ENCODE data around the gene ZWILCH.

Gene ZWILCH

DNA sequence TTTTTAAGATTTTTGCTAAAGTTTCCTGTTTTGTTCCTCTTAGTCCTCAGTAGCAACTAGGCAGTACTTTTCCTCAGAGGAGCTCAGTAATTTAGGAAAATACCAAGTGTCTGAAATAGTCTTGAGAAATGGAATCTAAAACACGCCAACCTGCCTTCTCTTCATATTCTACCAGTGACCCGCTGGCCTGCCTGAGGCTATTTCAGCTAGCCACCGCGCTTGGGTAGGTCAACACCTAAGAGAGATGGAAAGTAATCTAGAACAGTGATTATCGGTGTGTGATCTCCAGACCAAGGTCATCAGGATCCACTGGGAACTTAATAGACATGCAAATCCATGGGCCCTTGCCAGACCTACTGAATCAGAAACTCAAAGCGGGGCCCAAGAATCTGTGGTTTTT lies 53.1 kb downstream of the ZWILCH start:
- DNase-seq, result no peak

DNA sequence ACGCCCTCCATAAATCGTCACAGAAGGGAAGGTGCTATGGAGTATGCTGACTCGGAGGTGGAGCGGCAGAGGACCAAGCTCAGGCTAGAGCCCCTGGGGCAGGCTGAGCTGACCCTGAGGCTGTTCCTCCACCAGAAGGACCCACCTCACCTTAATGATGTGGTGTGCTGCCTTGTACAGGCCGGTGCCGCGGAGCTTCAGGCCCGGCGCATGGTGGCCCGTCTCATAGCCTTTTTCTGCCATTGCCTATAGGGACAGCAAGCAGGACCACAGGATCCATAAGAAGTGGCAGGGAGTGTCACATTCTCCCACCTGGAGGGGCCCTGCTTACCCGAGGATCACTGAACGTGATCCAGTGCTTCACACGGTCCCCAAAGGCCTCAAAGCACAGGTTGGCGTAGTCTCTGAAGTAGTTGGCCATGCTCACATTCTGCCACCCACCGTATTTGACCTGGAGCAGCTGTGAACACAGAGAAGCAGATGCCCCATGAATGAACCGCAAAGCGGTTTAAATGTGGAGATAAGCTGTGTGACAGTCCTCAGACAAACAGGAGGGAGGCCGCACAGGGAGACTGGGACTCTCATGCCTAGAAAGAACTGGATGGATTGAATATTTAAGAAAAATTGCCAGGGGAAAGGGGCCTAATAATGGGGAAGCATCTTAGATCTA lies 55.9 kb downstream of the ZWILCH start:
- no peak for DNase-seq

DNA sequence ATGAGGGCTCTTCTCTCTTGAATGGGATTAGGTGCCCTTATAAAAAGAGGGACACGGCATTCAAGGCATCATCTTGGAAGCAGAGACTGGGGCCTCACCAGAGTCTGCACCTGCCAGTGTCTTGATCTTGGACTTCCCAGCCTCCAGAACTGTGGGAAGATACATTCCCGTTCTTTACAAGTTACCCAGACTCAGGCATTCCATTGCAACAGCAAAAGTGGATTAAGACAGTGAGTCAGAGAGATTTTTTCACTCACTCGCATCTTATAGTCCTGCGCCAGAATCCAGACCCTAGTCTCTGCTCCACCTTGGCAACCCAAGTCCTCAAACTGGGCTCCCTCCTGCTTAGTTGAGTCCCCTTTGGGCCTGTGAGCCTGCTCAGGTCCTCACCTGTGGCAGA lies 58.0 kb downstream of the ZWILCH start:
- DNase-seq, result no peak

DNA sequence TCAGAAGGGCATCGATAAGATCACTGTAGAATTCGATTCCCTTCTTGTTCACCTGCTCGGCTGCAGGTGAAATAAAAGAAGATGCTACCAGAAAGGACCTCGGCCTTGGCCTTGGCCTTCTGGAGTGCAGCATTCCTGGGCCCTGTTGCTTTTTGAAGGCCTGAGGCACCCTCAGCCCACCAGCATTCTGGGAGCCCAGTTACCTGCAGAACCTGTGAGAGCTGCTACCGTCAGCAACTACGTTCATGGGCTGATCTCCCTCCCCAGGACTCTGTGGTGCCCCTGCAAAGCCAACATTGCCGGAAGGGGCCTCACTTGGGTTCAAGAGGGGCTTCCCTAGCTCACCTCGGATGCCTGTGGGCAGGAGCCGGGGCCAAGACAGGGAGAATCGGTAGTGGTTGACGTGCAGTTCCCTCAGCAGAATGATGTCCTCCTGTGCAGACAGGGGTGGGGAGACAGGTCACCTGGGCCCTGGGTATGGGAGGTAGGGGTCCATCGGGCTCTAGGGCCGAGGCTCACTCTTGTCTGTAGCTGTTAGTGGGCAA lies 58.5 kb downstream of the ZWILCH start:
- DNase-seq, result no peak

DNA sequence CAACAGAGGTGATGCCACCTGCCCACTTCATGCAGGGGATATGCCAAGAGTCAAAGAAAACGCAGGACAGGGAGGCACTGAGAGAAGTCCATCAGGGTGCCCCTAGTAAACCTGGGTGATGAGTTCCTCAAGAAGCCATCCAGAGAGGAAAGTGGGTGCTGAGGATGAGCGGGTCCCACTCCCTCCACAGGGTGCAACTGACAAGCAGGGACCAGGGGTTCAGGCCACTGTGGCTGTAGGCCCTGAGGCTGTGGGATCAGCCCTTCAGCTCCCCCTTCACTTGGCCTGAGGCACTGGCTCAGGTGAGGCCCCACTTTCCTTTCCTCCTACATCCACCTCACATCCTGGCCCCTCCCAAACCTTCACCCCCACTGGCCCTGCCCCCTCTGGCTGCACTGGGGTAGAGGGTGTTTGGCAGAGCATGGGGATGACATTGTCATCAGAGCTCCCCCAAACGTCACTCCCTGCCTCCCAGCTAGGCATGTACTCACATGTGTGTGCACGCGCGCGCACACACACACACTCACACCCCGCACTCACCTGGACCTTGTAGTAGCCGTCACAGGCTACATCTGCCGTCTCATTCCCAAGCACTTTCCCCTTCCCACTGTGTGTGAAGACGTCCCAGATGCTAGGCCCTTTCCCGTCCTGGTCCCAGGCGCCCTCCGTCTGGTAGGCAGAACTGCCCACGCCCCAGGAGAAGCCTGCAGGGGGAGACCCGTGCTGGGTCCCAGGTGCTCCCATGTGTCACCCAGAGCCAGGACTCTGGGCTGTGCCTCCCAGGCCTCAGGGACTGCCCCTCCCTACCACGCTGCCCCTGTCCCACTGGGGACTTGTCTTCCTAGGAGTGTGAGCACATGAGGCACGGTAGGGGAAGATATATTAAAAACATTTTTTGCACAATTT lies 59.3 kb downstream of the ZWILCH start:
- DNase-seq, result no peak

DNA sequence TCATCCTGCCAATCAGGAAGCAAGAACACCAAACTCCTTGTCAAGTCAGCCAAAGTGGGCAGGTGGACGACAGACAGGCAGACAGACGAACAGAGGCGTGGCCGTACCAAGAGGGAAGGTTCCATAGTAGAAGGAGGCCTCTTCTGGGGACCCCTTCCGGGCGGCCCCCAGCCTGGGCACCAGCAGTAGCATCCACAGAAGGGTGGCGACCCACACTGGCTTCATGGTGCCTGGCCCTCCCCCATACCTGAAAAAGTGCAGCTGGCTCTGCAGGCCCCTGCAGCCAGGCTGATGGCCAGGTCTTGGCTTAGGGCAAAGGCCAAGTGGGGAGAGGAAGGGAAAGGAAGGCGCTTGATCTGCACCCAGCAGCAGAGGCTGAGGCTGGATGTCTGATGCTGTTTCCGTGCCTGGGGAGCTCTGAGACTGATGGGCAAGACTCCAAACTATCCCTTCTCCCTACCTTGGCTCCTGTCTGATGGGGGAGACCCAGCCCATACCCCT lies 60.1 kb downstream of the ZWILCH start:
- DNase-seq, result no peak

DNA sequence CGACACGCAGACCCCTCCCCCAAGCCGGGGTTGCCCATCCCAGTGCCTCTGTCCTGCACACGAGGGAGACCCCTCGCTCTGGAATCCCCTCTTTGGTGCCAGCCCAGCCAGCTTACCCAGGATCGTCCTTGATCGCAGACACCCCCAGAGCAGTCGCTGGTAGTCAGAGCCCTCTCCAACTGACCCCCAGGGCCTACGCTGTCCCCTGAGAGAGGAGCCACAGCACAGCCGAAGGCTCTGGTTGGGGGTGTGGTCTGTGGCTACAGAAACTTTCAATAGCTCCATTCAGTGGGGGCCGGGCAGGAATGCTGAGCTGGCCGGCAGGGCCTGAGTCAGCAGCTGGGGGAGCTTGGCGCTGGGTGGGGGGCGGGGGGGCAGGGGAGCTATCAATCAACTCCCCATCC lies 60.6 kb downstream of the ZWILCH start, which contains the start of gene LCTL:
Gene LCTL, minus strand, starts transcription at position 258 of the 404 bp plus-strand sequence. CDS start 633 bp downstream, outside the sequence.
- no peak for DNase-seq

DNA sequence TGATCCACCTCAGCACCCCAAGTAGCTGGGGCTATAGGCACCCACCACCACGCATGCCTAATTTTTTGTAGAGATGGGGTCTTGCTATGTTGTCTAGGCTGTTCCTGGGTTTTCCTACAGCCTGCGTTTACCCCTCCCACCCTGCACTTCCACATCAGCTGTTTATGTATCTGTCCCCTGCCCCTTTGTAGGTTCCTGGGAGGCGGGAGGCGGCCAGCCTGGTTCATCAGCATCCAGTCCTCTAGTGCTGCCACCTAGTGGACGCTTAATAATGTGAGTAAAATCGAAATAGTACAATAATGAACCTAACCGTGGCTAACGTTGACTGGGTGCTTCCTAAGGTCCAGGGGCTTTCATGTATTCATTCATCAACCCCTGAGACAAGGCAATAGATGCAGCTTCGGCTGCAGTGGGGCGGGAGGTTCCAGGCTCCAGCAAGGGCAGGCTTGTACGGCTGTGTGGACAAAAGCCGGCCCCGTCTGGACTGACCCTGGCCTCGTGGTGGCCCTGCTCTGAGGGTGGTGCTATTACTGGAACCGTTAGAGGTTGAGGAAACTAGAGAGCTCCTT lies 61.9 kb downstream of the ZWILCH start:
- DNase-seq, result peak in 3 of 4 experiments; percentile 4 to 40 (median 25)

DNA sequence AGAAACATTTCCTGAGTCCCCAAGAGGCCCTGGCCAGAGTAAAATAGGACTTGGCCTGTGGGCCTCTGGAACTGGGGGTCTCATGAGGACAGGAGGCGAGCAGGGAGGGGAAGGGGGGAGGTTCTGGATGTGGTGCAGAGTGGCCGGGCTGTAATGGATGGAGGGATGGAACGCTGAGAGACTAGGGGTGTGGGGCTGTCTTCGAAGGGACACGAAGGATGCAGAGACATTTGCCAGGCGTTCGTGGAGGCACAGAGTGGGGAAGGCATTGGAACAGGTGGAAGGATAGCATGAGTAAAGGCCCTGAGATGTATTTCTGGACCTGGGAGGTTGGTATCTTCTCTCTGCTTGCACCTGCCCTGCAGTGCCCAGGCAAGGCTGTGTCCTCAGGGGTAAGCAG lies 62.8 kb downstream of the ZWILCH start:
- no peak for DNase-seq

DNA sequence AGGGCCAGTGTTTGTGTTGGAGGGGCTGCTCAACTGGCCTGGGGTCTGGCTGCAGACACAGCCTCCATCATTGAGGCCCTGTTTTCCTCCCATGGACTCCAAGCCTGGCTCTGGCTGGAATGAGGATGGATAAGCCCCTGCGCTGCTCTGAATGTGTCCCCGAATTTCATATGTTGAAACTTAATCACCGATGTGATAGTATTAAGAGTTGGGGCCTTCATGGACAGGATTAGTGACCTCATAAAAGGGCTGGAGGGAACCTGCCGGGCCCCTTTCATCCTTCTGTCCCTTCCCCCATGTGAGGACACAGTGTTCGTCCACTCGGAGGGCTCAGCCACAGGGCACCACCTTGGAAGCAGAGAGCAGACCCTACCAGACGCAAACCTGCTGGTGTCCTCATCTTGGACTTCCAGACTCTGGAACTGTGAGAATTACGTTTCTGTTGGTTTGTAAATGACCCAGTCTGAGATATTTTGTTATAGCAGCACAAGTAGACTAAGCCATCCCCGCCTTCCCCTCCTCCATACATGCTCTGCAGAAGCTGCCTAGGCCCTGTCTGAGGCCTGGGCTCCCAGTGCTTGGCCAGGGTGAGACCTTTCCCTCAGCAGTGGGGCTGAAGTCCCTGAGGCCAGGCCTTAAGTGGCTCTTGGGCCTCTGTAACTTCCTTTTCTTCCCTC lies 64.5 kb downstream of the ZWILCH start:
- no peak for DNase-seq

DNA sequence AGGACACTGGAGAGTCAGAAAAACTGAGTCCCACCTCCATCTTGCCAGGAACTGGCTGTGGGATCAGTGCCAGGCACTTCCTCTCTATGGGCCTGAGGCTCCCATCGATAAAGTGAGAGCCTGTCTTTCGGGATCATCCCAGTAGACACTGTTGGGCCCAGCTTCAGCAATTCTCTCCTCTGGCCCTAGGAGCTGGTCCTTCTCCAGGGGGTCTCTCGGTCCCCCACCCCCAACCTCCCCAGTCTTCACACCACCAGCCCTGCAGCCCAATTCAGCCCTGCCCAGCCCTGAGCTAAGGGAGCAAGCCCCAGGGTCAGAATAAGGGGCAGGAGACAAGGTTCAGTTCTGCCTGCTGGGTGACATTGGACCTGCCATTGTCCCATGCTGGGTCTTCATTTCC lies 65.2 kb downstream of the ZWILCH start:
- no peak for DNase-seq

DNA sequence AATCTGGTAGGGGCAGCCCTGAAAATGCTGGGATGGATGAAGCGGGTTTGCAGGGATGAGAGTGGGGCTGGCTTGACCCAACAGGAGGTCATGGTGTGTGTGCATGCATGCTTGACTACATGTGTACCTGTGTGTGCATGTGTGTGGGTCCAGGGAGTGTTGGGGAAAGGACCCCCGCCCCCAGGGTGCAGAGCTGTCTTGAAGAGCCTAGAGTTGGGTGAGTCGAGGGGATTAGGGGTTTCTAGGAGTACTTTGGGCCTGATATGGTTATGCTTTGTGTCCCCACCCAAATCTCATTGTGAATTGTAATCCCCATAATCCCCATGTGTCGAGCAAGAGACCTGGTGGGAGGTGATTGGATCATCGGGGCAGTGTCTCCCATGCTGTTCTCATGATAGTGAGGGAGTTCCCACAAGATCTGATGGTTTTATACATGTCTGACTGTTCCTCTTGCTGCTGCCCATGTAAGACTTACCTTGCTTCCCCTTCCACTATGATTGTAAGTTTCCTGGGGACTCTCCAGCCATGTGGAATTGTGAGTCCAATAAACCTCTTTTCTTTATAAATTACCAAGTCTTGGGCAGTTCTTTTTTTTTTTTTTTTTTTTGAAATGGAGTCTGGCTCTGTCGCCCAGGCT lies 65.8 kb downstream of the ZWILCH start:
- no peak for DNase-seq

DNA sequence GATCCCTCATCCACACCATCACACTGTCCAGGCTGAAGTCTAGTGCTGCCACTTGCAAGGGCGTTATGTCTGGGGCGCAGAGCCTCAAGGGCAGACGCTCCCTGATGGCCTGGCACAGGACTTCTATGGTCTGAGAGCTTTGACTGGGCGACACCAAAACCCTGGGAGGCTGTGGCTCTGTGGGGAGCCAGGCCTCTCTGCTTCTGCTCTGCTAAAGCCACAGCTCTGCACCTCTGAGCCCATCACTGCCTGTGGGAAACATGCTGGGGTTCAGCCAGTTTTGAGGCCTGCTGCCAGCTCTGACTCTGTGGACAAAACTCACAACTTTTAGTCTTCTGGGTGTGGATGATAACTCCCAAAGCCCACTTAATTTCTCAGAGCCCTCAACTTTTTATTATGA lies 67.0 kb downstream of the ZWILCH start:
- no peak for DNase-seq

DNA sequence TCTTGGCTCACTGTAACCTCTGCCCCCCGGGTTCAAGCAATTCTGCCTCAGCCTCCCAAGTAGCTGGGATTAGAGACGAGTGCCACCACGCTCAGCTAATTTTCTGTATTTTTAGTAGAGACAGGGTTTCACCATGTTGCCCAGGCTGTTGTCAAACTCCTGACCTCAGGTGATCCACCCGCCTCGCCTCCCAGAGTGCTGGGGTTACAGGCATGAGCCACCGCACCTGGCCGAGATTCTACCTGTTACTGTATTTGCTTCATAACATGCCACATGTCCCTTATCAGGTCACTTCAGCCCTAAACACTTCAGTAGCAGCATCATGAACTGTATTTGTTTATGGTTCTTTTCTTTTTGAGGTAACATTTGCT lies 68.2 kb downstream of the ZWILCH start:
- no peak for DNase-seq

DNA sequence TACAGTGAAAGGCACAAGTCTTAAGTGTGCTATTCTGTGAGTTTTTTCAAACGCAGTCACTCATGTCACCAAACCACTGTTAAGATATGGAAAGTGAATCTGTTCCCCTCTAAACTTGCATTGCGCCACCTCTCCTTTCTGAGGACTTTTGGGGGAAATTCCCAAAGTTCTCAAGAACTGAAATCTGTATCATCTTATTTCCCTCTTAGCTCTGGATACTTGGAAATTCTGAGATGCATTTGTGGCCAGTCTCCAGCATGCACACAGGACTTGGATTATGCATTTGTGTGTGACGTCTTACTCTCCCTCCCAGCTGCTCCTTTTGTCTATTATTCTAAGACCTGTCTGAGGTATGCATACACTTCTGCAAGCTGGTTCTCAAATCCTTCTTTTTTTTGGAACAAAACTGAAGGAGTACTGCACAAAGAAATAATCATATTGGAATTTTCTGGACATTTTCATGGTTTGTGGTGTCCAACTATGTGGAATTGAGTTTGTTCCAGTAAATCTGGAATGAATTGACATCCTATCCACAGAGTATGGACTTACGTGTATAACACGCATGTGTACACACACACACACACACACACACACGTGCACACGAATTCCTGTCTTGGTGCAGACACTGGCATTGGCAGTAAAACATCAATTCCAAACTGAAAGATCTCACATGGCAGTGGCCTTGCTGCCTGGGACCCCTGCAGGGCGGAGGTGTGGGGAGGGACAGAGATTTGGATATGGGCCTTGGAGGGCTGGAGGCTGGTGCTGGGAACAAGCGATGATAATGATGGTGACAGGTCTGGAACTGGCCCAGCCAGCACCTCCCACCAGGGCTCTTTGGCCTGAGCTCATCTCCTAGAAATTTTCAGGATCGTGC lies 68.8 kb downstream of the ZWILCH start:
- DNase-seq, result no peak

DNA sequence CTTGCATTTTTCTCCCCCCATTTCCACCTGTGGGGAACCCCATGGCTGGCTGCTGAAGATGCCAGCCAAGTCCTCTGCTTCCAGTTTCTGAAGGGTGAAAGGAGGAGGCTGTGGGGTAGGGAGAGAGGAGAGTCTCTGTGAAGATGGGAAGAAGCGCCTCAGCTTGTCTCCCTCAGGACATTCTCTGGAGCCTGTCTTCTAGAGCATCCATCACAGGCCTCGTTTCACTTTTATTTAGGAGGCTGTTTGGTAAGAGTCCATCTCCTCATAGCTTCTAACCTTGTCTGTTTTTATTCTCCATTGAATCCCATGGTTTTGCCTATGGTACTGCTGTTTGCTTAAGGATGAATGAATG lies 69.4 kb downstream of the ZWILCH start:
- no peak for DNase-seq

DNA sequence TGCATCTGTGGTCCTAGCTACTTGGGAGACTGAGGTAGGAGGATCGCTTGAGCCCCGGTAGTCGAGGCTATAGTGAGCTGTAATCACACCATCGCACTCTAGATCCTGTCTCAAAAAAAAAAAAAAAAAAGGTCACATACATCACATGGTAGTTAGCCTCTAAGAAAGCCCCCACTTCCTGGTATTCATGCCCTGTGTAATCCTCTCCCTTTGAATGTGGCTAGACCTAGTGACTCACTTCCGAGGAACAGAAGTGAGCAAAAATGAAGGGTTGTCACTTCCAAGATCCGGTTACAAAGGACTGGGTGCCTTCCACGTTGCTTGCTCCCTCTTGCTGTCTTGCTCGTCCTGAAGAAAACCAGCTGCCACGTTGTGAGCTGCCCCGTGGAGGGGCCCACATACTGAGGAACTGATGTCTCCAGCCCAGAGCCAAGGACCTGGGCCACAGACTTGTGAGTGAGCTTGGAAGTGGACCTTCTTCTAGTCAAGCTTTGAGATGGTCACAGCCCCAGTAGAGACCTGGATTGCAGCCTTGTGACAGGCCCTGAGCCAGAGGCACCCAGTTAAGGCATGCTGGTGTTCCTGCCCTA lies 73.3 kb downstream of the ZWILCH start:
- no peak for DNase-seq

DNA sequence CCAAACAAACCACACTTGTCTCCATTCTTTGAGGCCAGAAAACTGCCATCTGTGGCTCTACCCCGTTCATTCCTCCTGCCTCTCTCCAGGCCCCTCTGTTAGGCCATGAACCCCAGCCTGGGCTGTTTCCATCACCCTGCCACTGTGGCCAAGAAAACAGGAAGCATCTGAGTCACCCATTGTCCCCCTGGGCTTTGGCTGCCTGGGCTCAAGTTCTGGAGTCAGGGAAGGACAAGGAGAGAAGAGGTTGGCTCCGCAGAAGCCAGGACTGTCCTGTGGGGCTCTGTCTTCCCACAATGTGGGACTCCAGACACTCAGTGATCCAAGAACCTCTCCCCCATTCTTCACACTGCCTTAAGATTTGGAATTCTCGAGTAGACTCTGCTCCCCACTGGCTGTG lies 75.5 kb downstream of the ZWILCH start:
- no peak for DNase-seq

DNA sequence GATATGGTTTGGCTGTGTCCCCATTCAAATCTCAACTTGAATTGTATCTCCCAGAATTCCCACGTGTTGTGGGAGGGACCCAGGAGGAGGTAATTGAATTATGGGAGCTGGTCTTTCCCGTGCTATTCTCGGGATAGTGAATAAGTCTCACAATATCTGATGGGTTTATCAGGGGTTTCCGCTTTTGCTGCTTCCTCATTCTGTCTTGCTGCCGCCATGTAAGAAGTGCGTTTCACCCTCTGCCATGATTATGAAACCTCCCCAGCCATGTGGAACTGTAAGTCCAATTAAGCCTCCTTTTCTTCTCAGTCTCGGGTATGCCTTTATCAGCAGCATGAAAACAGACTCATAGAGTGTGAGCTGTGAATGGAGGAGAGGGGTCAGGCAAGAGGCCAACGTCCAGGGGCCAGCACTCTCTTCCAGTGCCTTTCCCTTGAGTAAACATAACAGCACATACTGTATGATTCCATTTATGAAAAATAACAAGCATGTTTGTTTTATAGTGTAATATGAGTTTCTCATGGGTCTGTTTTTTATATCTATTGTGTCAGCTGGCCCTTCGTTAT lies 76.9 kb downstream of the ZWILCH start:
- DNase-seq, result no peak

DNA sequence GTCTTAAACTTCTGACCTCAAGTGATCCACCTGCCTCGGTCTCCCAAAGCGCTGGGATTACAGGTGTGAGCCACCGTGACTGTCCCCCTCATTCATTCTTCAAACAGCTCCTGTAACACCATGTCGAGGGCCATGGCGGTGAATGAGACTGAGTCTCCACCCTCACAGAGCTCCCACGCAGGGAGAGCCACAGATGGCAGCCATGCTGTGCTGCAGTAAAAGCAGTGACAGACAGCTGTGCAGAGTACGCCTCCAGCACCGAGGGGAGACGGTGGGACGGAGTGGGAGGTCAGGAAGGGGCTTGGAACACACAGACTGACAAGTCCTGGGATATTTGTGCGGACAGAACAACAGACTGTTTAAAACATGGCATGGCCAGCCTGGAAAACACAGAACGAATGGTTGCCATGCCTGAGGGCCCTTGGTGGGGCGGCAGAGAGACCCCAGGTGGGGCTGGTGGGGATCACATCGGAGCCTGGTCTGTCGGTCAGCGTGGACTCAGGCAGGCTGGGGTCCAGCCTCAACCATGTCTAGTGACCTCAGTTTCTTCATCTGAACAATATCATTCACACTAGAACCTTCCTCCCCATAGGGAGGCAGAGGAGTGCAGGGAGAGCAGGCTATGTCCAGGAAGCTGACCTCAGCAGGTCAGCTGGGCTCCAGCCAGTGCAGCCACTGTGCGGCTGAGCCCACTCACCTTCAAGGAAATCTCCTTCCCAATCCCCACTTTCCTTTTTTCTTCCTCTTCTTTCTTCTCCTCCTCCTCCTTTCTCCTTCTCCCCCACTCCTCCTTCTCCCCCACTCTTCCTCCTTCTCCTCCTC lies 81.2 kb downstream of the ZWILCH start:
- DNase-seq, result no peak
